Lower leg skin (tissue), 4 donors: ENCODE results near the gene ELAC1. TPM values are rescaled to one million over a fixed set of nuclear protein-coding genes. Genes with fewer than 3 reads are reported as not detected.
"Not testable (repeated sequence)": the region's sequence is repeated elsewhere in the genome, so short reads cannot be mapped to it uniquely, and the experiment has no call there.

Source experiments
- DNase-seq, 2 donors: peaks; one replicate each; pipeline ENCODE4 v3.0.0-alpha.2; 2019; ENCODE audit warnings: low spot score in 2 of 2
- H3K4me3 ChIP-seq: fragments of 200-600 bp; sonication (generic); 2 replicates; pipeline ENCODE4 v1.5.1; 2017; ENCODE audit warnings: mild to moderate bottlenecking, low read depth; ENCODE audit not compliant: poor library complexity, severe bottlenecking
- CTCF ChIP-seq, 3 donors: fragments of 450-650 bp; IDR thresholded peaks; one replicate each; pipeline ENCODE4 v1.5.1; 2016; ENCODE audit warnings: antibody characterized with exemption in 3 of 3, mild to moderate bottlenecking in 3 of 3, moderate library complexity in 2 of 3
- POLR2A ChIP-seq, 2 donors: fragments of 450-650 bp; IDR thresholded peaks; one replicate each; pipeline ENCODE4 v1.6.1; 2016 to 2017; ENCODE audit warnings: antibody characterized with exemption in 2 of 2, mild to moderate bottlenecking in 1 of 2, moderate library complexity in 1 of 2
- WGBS, 2 donors: methylation state at CpG; one replicate each; pipeline ENCODE4 v1.1.5; 2018; 5-methylcytosine and 5-hydroxymethylcytosine counted together
- intact Hi-C: fragments of 100-400 bp; cut with DNase I; formaldehyde crosslinking; loops from one replicate; pipeline ENCODE4 v1.15.0; 2023; ENCODE audit warnings: low total_unique reads
- total RNA-seq, 4 donors: library from RNA; depleted of rRNA; stranded (reverse); fragments of >200 nt; gene quantifications; one replicate each; pipeline ENCODE4 v1.1.0, GENCODE V29; 2016

The ELAC1 gene
- total RNA-seq, 4 donors from 2014 or later, result 4.1 to 11.6 (median 8.3) TPM

GRCh38 chr18:50989711-50990110, 21.9 kb downstream of the ELAC1 start:
- WGBS, 2 donors, result 94 to 98% methylated on average over 3 of the region's 3 CpGs
- no peak for DNase-seq
- H3K4me3 ChIP-seq, result no peak overlapping the region
- intact Hi-C loops, result loop anchor here (5.0 kb wide), 1 partner anchor 1292 kb away; no protein-coding TSS in a partner anchor
- TF ChIP-seq POLR2A (IDR thresholded peaks at IDR 0.05) (no peak), CTCF (IDR thresholded peaks at IDR 0.05) (no peak)

- WGBS, 2 donors, result 74 to 85% methylated on average over 3 of the region's 3 CpGs
- H3K4me3 ChIP-seq, result no peak overlapping the region
- TF ChIP-seq CTCF (IDR thresholded peaks at IDR 0.05) (no peak), POLR2A (IDR thresholded peaks at IDR 0.05) (no peak)
- no peak for DNase-seq
- intact Hi-C loops, result no loop called here
Observed at GRCh38 chr18:50992351-50992762, 24.5 kb downstream of the ELAC1 start.

DNA sequence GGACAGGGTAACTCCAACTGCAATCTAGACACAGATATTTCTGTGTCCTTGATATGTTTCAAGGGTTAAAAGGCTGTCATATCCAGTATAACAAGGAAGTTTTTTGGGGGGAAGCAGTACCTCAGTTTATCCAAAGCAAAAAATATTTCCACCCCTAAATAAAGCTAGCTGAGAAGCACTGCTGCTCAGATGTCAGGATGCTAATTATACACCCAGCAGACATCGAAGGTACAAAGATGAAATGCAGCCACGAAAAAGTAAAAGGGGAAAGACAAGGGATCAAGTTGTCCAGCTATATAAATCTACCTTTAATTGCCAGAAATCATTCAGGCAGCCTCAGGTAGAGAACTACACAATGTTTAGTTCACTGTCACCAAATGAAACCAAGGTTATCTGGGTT, 26.2 kb downstream of the ELAC1 start:
- intact Hi-C loops, result no loop called here
- no peak for DNase-seq
- 65 to 73% methylated on average over 2 of the region's 2 CpGs for WGBS, 2 donors
- TF ChIP-seq CTCF (IDR thresholded peaks at IDR 0.05) (no peak), POLR2A (IDR thresholded peaks at IDR 0.05) (no peak)
- no peak overlapping the region for H3K4me3 ChIP-seq

- 95 to 98% methylated on average over 2 of the region's 2 CpGs for WGBS, 2 donors
- not testable (repeated sequence) for H3K4me3 ChIP-seq
Observed at GRCh38 chr18:51003174-51003573, 35.3 kb downstream of the ELAC1 start.

DNA sequence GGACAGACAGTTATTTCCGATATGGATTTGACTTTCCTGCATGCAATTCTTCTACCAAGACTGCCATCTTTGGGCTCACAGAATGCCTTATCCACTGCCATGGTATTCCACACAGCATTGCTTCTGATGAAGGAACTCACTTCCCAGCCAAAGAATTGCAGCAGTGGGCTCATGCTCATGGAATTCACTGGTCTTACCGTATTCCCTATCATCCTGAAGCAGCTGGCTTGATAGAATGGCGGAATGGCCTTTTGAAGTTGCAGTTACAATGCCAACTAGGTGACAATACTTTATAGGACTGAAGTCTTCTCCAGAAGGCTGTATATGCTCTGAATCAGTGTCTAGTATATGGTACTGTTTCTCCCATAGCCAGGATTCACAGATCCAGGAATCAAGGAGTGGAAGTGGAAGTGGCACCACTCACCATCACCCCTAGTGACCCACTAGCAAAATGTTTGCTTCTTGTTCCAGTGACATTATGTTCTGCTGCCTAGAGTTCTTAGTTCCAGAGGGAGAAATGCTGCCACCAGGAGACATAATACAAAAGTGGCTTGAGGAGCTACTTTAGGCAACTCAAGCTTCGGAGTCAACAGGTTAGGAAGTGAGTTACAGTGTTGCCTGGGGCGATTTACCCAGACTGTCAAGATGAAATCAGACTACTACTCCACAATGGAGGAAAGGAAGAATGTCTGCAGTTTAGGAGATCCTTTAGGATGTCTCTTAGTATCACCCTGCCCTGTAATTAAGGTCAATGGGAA, 38.4 kb downstream of the ELAC1 start:
- 86 to 94% methylated on average over 5 of the region's 5 CpGs for WGBS, 2 donors
- TF ChIP-seq POLR2A (IDR thresholded peaks at IDR 0.05) (no peak), CTCF (IDR thresholded peaks at IDR 0.05) (no peak)
- DNase-seq, result no peak
- intact Hi-C loops, result no loop called here
- no peak overlapping the region for H3K4me3 ChIP-seq

More at GRCh38 chr18:51003174-51003573, 35.3 kb downstream of the ELAC1 start:
- intact Hi-C loops, DNase-seq: not testable (repeated sequence)

GRCh38 chr18:51006948-51007789, 39.3 kb downstream of the ELAC1 start:
- 71 to 72% methylated on average over 13 of the region's 13 CpGs for WGBS, 2 donors

More at GRCh38 chr18:51006948-51007789, 39.3 kb downstream of the ELAC1 start:
- intact Hi-C loops, result no loop called here
- no peak for DNase-seq
- H3K4me3 ChIP-seq, result no peak overlapping the region
- TF ChIP-seq CTCF (IDR thresholded peaks at IDR 0.05), result no peak
